GM18508 (cell line): ENCODE data around the gene NRP2.

Experiments used
- ATAC-seq: cut with Tn5 transposase; IDR thresholded peaks from one replicate; pipeline ENCODE4 v1.9.1; 2021; ENCODE audit warnings: moderate number of reproducible peaks; ENCODE audit not compliant: insufficient read depth, unreplicated experiment

Gene NRP2

GRCh38 chr2:205789906-205790305, 107.6 kb downstream of the NRP2 start:
- ATAC-seq = no peak

GRCh38 chr2:205792908-205793307, 110.6 kb downstream of the NRP2 start:
- no peak for ATAC-seq

- no peak for ATAC-seq
Measured at GRCh38 chr2:205796805-205797313, 114.6 kb downstream of the NRP2 start.

- no peak for ATAC-seq
Measured at GRCh38 chr2:205797866-205798265, 115.6 kb downstream of the NRP2 start.

- no peak for ATAC-seq
Measured at GRCh38 chr2:205800224-205800623, 117.9 kb downstream of the NRP2 start.

DNA sequence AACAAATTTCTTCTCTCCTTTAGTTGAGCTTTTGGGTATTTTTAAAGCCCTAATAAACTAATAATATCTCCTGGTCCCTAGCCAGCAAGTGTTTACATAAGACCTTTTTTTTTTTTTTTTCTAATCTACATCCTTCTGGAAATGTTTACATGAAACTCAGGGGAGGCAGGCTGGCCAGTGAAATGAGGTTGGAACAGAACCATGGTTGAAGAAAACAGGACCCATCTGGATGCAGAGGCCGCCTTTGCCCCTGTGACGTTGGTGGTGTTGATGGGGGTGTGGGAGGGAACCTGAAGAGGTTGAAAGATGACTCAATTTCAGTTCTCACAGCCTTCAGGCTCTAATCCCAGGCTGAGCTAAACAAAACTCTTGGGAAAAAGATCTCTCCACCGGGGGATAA, 118.5 kb downstream of the NRP2 start:
- ATAC-seq = no peak

- ATAC-seq = no peak
Measured at GRCh38 chr2:205802065-205802464, 119.8 kb downstream of the NRP2 start.

- ATAC-seq = no peak
Measured at GRCh38 chr2:205802941-205803340, 120.6 kb downstream of the NRP2 start.

GRCh38 chr2:205803500-205803899, 121.2 kb downstream of the NRP2 start:
- no peak for ATAC-seq

DNA sequence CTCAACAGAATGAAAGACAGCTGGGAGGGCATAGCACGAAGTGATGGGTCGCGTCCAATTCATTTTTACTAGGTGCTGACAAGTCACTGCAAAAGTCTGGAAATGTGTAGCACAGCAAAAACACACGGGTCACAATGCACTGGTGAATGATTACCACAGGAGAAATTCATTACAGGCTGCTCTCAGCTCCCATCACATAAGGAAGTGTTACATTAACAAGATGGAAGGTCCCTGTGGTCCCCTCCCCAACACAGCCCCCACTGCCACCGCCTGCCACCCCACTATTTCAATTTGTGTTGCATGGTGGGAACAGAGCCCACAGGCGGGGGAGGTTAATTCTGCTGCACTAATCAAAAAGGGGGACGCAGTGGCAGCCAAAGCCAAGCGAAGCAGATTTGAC, 122.8 kb downstream of the NRP2 start:
- ATAC-seq = no peak

- no peak for ATAC-seq
Measured at GRCh38 chr2:205806143-205806905, 124.0 kb downstream of the NRP2 start.

- ATAC-seq = no peak
Measured at GRCh38 chr2:205807229-205807628, 124.9 kb downstream of the NRP2 start.

GRCh38 chr2:205807758-205808157, 125.5 kb downstream of the NRP2 start:
- ATAC-seq = no peak

- ATAC-seq = no peak
Measured at GRCh38 chr2:205808486-205809121, 126.3 kb downstream of the NRP2 start.

- no peak for ATAC-seq
Measured at GRCh38 chr2:205811387-205811786, 129.1 kb downstream of the NRP2 start.

DNA sequence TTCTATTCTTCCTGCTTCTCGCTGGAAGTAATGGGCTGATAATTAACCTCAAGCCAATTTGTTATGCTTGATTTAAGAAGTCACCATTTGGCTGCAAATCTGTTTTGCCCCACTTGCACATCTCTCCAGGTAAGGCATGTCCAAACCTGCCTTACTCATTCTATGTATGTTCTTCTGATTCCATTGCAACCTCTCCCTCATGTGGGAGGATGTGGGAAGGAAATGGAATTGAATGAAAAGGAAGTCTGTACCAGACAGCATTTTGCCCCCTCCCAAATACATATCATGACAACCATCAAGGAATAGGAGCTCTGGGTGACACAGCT, 131.7 kb downstream of the NRP2 start:
- no peak for ATAC-seq

DNA sequence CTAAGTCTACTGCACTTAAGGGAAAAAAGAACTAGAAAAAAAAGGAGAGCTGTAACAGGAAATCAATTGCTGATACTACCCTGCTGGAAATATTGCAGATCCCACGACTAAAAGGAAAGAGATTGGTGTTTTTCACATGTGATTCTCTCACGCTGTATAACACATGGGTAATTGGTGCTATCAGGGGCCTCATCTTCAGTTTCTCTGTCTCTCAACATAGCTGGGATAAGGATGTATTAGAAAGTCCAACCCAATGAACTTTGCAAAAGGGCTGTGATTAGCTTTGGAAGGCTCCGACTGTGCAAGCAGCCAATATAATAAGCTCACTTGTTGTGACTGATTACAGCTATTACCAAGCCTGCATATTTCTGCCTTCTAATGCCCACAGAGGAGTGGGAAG, 133.4 kb downstream of the NRP2 start:
- no peak for ATAC-seq

DNA sequence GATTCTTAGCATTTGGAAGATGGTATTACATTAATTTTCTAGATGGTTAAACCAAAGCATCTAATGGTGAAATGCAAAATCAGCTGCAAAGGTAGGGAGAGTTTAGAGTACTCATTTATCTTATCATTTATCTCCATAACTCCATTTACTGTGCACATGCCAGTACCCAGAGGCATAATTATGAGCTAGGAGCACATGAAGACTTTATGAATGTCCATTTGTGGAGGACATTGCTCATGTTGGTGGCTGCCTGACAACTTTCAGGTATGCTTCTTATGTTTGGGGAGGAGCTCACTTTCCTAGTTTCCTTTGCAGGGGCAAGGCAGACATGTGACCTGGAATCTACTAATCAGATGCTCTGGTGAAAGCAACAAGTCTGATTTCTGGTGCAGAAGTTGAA, 134.0 kb downstream of the NRP2 start:
- no peak for ATAC-seq

- ATAC-seq = no peak
Measured at GRCh38 chr2:205822579-205822978, 140.3 kb downstream of the NRP2 start.

- no peak for ATAC-seq
Measured at GRCh38 chr2:205827809-205828365, 145.6 kb downstream of the NRP2 start.

DNA sequence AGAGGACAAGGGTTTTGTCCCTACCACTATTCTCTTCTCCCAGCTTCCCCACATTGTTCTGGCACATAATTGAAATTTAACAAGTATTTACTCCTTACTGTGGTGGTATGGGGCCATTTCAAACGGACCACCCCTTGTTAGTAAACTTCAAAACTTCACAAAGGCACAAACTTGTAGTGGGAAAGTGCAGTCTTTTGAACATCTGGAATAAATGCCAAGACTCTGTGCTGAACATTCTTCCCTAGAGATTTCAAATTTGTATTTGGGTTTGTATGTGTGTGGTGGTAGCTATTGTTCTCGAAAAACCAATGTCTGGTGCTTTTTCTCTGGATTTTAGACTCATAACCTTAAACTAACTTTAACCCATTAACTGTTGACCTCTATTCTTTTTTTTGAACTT, 151.6 kb downstream of the NRP2 start:
- ATAC-seq = no peak

GRCh38 chr2:205834796-205835195, 152.5 kb downstream of the NRP2 start:
- no peak for ATAC-seq
